ENCODE data around the gene YTHDC1.

- TF ChIP-seq POLR2A (IDR thresholded peaks at IDR 0.05; ENCODE audit: low read depth, low read length) (peak; percentile 93), CTCF (conservative IDR thresholded peaks at IDR 0.05; ENCODE audit: low read depth, low read length) (0 out of 2 replicates have a peak, but pooled peaks have one; percentile 10), RFX5 (IDR thresholded peaks at IDR 0.05; ENCODE audit: low read depth, low read length) (no peak), SMC3 (IDR thresholded peaks at IDR 0.05; ENCODE audit: low read depth, low read length) (no peak), MXI1 (IDR thresholded peaks at IDR 0.05; ENCODE audit: borderline replicate concordance, low read depth, low read length) (0 out of 2 replicates have a peak, but pooled peaks have one; percentile 42), CEBPB (IDR thresholded peaks at IDR 0.05; ENCODE audit: low read depth, low read length) (0 out of 2 replicates have a peak, but pooled peaks have one; percentile 2), RAD21 (IDR thresholded peaks at IDR 0.05; ENCODE audit: low read length) (no peak), USF2 (IDR thresholded peaks at IDR 0.05; ENCODE audit: low read depth, low read length) (no peak; the same call in 1 of the 2 replicates), BHLHE40 (IDR thresholded peaks at IDR 0.05; ENCODE audit: low read depth, low read length) (peak; percentile 98), RCOR1 (IDR thresholded peaks at IDR 0.05; ENCODE audit: insufficient replicate concordance, low read length) (no peak), MAFK (IDR thresholded peaks at IDR 0.05; ENCODE audit: low read depth, low read length) (no peak)
These were observed at the start of gene YTHDC1 for GRCh38 chr4:68349649-68350360.

All from IMR-90 (cell line).